Fibroblast of peridontal ligament (primary cell): ENCODE data around the gene THEM4.
"Not testable (repeated sequence)": the region's sequence is repeated elsewhere in the genome, so short reads cannot be mapped to it uniquely, and the experiment has no call there.

ENCODE experiments used
- DNase-seq: peaks from one replicate; pipeline ENCODE4 v3.0.0-alpha.2; 2010; ENCODE audit errors: extremely low read depth

Gene THEM4

GRCh38 chr1:151934048-151934493 lies 24.8 kb upstream of the THEM4 start:
- DNase-seq = peak; percentile 77

- no peak for DNase-seq
Measured at GRCh38 chr1:151924691-151925587, 15.6 kb upstream of the THEM4 start.

GRCh38 chr1:151923422-151923821 lies 14.1 kb upstream of the THEM4 start:
- DNase-seq = no peak

- DNase-seq = no peak
Measured at GRCh38 chr1:151920149-151920548, 10.8 kb upstream of the THEM4 start.

GRCh38 chr1:151918819-151919610 lies 9.7 kb upstream of the THEM4 start:
- DNase-seq = no peak

GRCh38 chr1:151918156-151918555 lies 8.8 kb upstream of the THEM4 start:
- no peak for DNase-seq

GRCh38 chr1:151916726-151917370 lies 7.5 kb upstream of the THEM4 start:
- DNase-seq = no peak

GRCh38 chr1:151915061-151915686 lies 5.9 kb upstream of the THEM4 start:
- DNase-seq = no peak

- no peak for DNase-seq
Measured at GRCh38 chr1:151914076-151914475, 4.8 kb upstream of the THEM4 start.

- DNase-seq = no peak
Measured at GRCh38 chr1:151912973-151913372, 3.7 kb upstream of the THEM4 start.

- DNase-seq = peak; percentile 42
Measured at GRCh38 chr1:151908228-151908691, 1.1 kb downstream of the THEM4 start.

- no peak for DNase-seq
Measured at GRCh38 chr1:151907363-151908139, 1.8 kb downstream of the THEM4 start.

- not testable (repeated sequence) for DNase-seq
Measured at GRCh38 chr1:151906324-151906645, 3.0 kb downstream of the THEM4 start.

GRCh38 chr1:151905443-151906323 lies 3.6 kb downstream of the THEM4 start:
- peak; percentile 21 for DNase-seq

- no peak for DNase-seq
Measured at GRCh38 chr1:151905070-151905442, 4.3 kb downstream of the THEM4 start.

- DNase-seq = no peak
Measured at GRCh38 chr1:151902858-151903257, 6.5 kb downstream of the THEM4 start.

GRCh38 chr1:151900804-151901203 lies 8.5 kb downstream of the THEM4 start:
- DNase-seq = not testable (repeated sequence)

- DNase-seq = no peak
Measured at GRCh38 chr1:151898519-151898991, 10.8 kb downstream of the THEM4 start.

GRCh38 chr1:151897991-151898431 lies 11.3 kb downstream of the THEM4 start:
- no peak for DNase-seq
